HG03457 (cell line): ENCODE results near the gene APEH.
"Not testable (repeated sequence)": the region's sequence is repeated elsewhere in the genome, so short reads cannot be mapped to it uniquely, and the experiment has no call there.

ENCODE experiments used
- ATAC-seq: cut with Tn5 transposase; IDR thresholded peaks from one replicate; pipeline ENCODE4 v1.9.1; 2021; ENCODE audit warnings: moderate number of reproducible peaks; ENCODE audit not compliant: unreplicated experiment

The APEH gene

GRCh38 chr3:49689046-49689907, 15.1 kb downstream of the APEH start, which contains the start of the genes MST1 and RNF123:
TSS of gene MST1 (minus strand) at chr3:49689474. CDS start at chr3:49688691, 783 bp downstream.
TSS of gene RNF123 (plus strand) at chr3:49689557. CDS start at chr3:49691166, 1,609 bp downstream.
- peak; percentile 49 for ATAC-seq

GRCh38 chr3:49689908-49690624, 15.9 kb downstream of the APEH start:
- not testable (repeated sequence) for ATAC-seq

DNA sequence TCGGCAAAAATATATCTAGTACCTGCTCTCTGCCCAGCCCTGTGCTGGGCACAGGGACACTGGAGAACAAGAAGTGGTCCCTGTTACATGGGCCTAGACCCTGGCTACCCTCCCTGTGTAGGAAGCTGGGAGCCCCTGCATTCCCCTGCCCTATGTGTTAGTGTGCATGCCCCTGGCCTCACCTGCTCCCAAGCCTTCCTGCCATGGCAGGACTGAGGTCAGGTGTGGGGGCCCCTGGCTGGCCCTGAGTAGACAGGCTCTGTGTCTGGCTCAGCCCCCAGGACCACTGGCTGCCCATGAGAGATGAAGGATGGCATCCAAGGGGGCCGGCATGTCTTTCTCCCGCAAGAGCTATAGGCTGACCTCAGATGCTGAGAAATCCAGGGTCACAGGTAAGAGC, 16.7 kb downstream of the APEH start:
- ATAC-seq: not testable (repeated sequence)

DNA sequence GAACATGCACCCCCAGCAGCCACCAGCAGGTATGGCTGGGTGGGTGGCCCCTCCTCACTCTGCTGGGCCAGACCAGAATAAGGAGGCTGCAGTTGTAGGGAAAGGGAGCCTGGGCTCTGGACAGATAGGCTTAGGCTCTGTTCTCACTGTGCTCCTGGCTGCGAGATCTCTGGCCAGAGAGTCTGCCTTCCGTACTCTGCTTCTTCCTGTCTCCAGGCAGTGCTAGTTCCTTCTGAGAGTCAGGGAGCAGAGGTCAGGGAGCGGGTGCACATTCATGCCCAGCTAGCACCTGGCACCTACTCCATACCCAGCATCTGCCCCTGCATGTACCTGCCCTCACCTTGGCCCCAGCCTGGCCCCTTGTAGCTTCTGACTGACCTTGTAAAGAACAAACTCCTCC, 17.3 kb downstream of the APEH start:
- ATAC-seq: not testable (repeated sequence)

- ATAC-seq: not testable (repeated sequence)
These were observed 20.4 kb downstream of the APEH start for GRCh38 chr3:49694409-49695070.

GRCh38 chr3:49695350-49696015, 21.3 kb downstream of the APEH start:
- ATAC-seq: not testable (repeated sequence)

DNA sequence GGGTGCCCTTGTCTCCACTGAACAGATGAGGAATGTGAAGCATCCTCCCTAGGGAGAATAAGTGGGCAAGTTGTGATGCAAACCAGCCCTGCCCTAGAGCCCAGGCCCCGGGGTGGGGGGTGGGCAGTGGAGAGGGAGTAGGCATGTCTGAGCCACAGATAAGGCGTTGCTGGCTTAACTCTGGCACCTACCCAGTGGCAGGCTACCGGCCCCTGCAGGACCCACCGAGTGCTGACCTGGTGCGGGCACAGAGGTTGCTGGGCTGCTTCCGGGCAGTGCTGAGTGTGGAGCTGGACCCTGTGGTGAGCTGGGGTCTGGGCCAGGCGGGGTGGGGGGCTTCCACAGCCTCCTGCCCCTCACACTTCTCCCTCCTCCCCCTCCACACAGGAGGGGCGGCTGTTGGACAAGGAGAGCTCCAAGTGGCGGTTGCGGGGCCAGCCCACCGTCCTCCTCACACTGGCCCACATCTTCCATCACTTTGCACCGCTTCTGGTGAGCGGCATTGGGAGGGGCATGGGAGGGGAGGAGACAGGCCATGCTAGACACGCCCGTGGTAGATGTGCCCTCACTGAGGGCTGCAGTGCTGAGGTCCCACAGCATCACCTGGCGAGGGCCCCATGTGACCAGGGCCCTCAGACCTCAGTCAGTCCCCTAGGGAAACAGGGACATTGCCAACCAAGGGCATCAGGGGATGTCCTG, 25.3 kb downstream of the APEH start:
- ATAC-seq: no peak

- ATAC-seq: no peak
These were observed 25.9 kb downstream of the APEH start for GRCh38 chr3:49700014-49700413.

- no peak for ATAC-seq
These were observed 26.4 kb downstream of the APEH start for GRCh38 chr3:49700453-49701128.

DNA sequence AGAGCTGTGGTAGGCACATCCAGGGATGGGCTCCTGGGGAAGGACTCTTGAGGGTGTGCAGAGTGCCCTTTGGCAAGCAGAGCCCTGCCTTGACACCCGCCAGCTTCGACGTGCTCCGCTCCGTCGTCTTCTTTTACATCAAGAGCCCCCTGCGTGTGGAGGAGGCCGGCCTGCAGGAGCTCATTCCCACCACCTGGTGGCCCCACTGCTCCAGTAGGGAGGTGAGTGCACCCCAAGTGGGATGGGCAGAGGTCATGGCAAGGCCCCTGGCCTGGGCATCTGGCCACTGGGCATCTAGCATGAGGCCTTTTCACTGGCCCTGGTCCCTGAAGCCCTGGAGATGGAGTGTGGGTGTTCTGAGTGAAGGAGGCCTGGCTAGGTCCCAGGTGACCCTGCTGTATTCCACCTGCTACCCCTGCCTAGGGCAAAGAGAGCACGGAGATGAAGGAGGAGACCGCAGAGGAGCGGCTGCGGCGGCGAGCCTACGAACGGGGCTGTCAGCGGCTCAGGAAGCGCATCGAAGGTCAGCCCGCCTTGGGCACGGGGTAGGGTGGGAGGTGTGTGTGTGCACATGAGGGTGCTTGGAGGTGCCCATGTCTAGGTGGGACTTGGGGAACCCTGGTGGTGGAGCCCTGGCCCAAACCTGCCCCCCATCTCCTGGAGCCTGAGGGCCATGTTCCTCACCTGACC, 27.4 kb downstream of the APEH start:
- no peak for ATAC-seq

- ATAC-seq: no peak
These were observed 28.5 kb downstream of the APEH start for GRCh38 chr3:49702672-49703071.

- no peak for ATAC-seq
These were observed 29.3 kb downstream of the APEH start for GRCh38 chr3:49703443-49703927.

- no peak for ATAC-seq
These were observed 29.8 kb downstream of the APEH start for GRCh38 chr3:49703956-49704355.

DNA sequence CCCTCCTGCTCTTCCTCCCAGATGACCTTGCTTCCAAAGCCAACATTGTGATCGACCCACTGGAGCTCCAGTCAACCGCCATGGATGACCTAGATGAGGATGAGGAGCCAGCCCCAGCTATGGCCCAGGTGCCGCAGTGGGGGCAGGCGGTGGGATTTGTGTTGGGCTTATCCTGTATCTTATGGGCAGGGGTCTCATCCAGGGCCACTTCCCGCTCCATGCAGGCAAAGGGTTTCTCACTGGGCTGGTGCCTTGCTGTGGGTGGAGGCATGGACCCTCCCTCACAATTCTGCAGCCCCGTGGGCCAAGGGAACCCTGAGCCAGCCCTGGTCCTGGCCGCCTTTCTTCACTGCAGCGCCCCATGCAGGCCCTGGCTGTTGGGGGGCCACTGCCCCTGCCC, 30.5 kb downstream of the APEH start:
- no peak for ATAC-seq

DNA sequence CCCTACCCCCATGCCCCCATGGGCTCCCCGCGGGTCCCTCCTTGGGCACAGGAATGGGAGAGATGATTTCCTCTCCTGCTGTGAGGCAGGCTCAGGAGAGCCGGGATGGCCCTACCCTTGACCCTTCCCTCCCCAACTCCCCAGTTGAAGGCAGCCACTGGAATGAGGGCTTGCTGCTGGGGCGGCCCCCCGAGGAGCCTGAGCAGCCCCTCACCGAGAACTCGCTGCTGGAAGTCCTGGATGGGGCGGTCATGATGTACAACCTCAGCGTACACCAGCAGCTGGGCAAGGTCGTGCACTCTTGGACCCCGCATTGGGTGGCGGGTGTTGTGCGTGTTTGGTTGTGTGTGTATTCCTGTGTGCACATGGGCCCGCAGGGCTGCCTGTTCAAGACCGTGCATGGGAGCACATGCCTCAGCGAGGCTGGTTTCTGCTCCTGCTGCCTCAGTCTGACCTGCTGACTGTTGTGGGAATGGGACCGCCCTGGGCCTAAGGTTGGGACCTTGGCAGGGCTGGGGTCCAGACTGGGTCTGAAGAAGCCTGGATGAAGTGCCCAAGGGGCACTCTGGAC, 31.3 kb downstream of the APEH start:
- ATAC-seq: no peak

- no peak for ATAC-seq
These were observed 32.4 kb downstream of the APEH start for GRCh38 chr3:49706456-49707112.

- ATAC-seq: no peak
These were observed 32.9 kb downstream of the APEH start for GRCh38 chr3:49707113-49707480.

DNA sequence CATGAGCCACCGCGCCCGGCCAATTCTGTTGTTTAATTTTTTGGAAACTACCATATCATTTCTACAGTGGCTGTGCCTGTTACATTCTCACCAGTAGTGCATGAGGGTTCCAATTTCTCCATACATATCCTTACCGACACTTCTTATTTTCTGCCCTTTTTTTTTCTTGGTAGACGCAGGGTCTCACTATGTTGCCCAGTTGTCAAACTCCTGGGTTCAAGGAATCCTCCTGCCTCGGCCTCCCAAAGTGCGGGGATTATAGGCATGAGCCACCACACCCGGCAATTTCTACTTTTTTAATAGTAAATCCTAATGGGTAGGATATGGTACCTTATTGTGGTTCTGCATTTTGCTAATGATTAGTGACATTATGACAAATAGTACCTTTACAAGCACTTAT, 35.7 kb downstream of the APEH start:
- ATAC-seq: no peak
